ENCODE data around the gene ZFP64.

Gene ZFP64

DNA sequence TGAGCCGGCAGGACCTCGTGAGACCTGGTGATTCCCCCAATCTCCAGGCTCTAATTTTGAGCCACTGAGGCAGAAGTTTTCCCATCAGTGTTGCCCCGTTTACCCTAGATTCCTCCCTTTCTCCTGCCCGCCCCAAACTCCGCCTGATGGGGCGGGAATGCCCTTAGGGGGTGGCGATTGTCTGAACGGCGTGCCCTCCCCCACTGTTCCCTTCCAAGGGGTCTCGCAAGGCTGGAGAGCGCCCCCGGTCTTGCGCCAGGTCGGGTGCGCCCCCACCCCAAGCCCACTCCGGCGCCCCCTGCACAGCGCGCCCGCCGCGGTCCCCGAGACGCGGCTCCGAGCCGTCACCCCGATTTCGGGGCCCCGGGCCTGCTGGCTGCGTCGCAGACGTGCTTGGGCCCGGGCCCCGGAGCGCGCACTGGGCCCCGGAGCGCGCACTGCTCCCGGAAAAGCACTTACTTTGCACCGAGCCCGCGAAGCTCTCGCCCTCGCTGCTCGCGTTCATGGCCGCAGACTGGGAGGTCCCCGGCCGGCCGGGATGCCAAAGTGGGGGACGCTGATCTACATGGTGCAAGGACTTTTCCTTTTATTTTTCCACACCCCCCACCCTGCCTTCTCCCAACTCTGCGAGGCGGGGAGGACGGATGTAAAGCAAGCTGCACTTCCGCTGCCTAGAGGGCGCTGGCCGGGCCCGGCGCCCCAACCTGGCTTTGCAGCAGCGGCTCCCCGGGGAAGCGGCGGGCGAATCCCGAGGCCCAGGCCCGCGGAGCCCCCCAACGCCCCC, at the start of gene ZFP64:
Gene ZFP64 (minus strand): TSS at position 648 of the 784 bp plus-strand sequence. CDS start 143 bp downstream, at position 505.
- CTCF ChIA-PET = interaction anchor here (0.7 to 1.3 kb wide), 5 partner anchors 11 to 56 kb away, joined by 3 to 4 read pairs (median 3); no protein-coding TSS in a partner anchor
- POLR2A ChIA-PET = interaction anchor here (0.6 to 1.4 kb wide), 2 partner anchors 86 to 286 kb away, joined by 6 read pairs; no protein-coding TSS in a partner anchor
- peaks cover 0 to 7% of the 10 kb centered on the region in 2 experiments; a peak in 2 of 3 replicates for H3K36me3 ChIP-seq (ENCODE audit: control insufficient read depth in 2 of 2, insufficient read depth in 1 of 2, low read length in 2 of 2)
- peak within 1 kb of the TSS; percentile 95 for H3K27ac ChIP-seq (ENCODE audit: extremely low read depth, low read depth, low read length)
- H3K4me3 ChIP-seq (ENCODE audit: low read depth, low read length) = peak within 1 kb of the TSS; percentile 94
- H3K4me1 ChIP-seq (ENCODE audit: control insufficient read depth, insufficient read depth, low read length) = peaks cover 5% of the 10 kb centered on the region; the same call in 1 of the 2 replicates
- no peaks in the 10 kb centered on the region for H3K9me3 ChIP-seq (ENCODE audit: control insufficient read depth, insufficient read depth, low read depth, low read length)
- TF ChIP-seq, protein P1, sequence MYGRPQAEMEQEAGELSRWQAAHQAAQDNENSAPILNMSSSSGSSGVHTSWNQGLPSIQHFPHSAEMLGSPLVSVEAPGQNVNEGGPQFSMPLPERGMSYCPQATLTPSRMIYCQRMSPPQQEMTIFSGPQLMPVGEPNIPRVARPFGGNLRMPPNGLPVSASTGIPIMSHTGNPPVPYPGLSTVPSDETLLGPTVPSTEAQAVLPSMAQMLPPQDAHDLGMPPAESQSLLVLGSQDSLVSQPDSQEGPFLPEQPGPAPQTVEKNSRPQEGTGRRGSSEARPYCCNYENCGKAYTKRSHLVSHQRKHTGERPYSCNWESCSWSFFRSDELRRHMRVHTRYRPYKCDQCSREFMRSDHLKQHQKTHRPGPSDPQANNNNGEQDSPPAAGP (tag by site-specific recombination; IDR thresholded peaks at IDR 0.05) = no peak
- peak; percentile 83 for TF ChIP-seq ZNF335 (tag by site-specific recombination; conservative IDR thresholded peaks at IDR 0.05)
- TF ChIP-seq KLF9 (tag by site-specific recombination; IDR thresholded peaks at IDR 0.05; ENCODE audit: low read depth) = peak; percentile 47; the same call in 1 of the 2 replicates
- TF ChIP-seq, protein P2, sequence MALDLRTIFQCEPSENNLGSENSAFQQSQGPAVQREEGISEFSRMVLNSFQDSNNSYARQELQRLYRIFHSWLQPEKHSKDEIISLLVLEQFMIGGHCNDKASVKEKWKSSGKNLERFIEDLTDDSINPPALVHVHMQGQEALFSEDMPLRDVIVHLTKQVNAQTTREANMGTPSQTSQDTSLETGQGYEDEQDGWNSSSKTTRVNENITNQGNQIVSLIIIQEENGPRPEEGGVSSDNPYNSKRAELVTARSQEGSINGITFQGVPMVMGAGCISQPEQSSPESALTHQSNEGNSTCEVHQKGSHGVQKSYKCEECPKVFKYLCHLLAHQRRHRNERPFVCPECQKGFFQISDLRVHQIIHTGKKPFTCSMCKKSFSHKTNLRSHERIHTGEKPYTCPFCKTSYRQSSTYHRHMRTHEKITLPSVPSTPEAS (tag by site-specific recombination; IDR thresholded peaks at IDR 0.05) = no peak
- TF ChIP-seq ZNF555 (tag by site-specific recombination; conservative IDR thresholded peaks at IDR 0.05) = no peak
- no peak for TF ChIP-seq HOXC10 (CRISPR knock-in tag; IDR thresholded peaks at IDR 0.05)
- no peak for TF ChIP-seq ZBTB17 (tag by site-specific recombination; IDR thresholded peaks at IDR 0.05)
- peak; percentile 88 for TF ChIP-seq IKZF3 (tag by site-specific recombination; IDR thresholded peaks at IDR 0.05)
- TF ChIP-seq ZNF529 (tag by site-specific recombination; IDR thresholded peaks at IDR 0.05; ENCODE audit: insufficient replicate concordance) = no peak
- TF ChIP-seq ZNF2 (tag by site-specific recombination; IDR thresholded peaks at IDR 0.05) = no peak; the same call in 1 of the 2 replicates
- no peak for TF ChIP-seq ZNF292 (tag by site-specific recombination; IDR thresholded peaks at IDR 0.05; ENCODE audit: borderline replicate concordance, low read depth)
- TF ChIP-seq KLF8 (tag by site-specific recombination; IDR thresholded peaks at IDR 0.05) = no peak; the same call in 1 of the 2 replicates
- no peak for TF ChIP-seq MEIS1 (CRISPR knock-in tag; IDR thresholded peaks at IDR 0.05; ENCODE audit: borderline replicate concordance)
- TF ChIP-seq ZNF37A (tag by site-specific recombination; IDR thresholded peaks at IDR 0.05) = no peak
- TF ChIP-seq, protein P3, sequence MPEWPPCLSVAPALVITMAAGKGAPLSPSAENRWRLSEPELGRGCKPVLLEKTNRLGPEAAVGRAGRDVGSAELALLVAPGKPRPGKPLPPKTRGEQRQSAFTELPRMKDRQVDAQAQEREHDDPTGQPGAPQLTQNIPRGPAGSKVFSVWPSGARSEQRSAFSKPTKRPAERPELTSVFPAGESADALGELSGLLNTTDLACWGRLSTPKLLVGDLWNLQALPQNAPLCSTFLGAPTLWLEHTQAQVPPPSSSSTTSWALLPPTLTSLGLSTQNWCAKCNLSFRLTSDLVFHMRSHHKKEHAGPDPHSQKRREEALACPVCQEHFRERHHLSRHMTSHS (tag by site-specific recombination; IDR thresholded peaks at IDR 0.05) = no peak
- TF ChIP-seq YY1 (tag by site-specific recombination; IDR thresholded peaks at IDR 0.05) = peak; percentile 55; the same call in 1 of the 2 replicates
- TF ChIP-seq ZNF660 (tag by site-specific recombination; IDR thresholded peaks at IDR 0.05) = peak; percentile 31; the same call in 1 of the 2 replicates
- TF ChIP-seq ZNF140 (tag by site-specific recombination; IDR thresholded peaks at IDR 0.05) = no peak
- TF ChIP-seq WT1 (tag by site-specific recombination; IDR thresholded peaks at IDR 0.05) = no peak; the same call in 1 of the 2 replicates
- TF ChIP-seq, protein P4, sequence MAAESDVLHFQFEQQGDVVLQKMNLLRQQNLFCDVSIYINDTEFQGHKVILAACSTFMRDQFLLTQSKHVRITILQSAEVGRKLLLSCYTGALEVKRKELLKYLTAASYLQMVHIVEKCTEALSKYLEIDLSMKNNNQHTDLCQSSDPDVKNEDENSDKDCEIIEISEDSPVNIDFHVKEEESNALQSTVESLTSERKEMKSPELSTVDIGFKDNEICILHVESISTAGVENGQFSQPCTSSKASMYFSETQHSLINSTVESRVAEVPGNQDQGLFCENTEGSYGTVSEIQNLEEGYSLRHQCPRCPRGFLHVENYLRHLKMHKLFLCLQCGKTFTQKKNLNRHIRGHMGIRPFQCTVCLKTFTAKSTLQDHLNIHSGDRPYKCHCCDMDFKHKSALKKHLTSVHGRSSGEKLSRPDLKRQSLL (tag by site-specific recombination; IDR thresholded peaks at IDR 0.05) = no peak
- no peak for TF ChIP-seq ZNF837 (tag by site-specific recombination; IDR thresholded peaks at IDR 0.05)
- TF ChIP-seq ZNF530 (tag by site-specific recombination; IDR thresholded peaks at IDR 0.05; ENCODE audit: low read depth) = no peak
- TF ChIP-seq ZEB2 (tag by site-specific recombination; IDR thresholded peaks at IDR 0.05) = peak; percentile 42
- no peak for TF ChIP-seq GLI2 (tag by site-specific recombination; IDR thresholded peaks at IDR 0.05; ENCODE audit: borderline replicate concordance, low read depth)
- TF ChIP-seq SP7 (tag by site-specific recombination; IDR thresholded peaks at IDR 0.05) = no peak
- TF ChIP-seq, protein P5, sequence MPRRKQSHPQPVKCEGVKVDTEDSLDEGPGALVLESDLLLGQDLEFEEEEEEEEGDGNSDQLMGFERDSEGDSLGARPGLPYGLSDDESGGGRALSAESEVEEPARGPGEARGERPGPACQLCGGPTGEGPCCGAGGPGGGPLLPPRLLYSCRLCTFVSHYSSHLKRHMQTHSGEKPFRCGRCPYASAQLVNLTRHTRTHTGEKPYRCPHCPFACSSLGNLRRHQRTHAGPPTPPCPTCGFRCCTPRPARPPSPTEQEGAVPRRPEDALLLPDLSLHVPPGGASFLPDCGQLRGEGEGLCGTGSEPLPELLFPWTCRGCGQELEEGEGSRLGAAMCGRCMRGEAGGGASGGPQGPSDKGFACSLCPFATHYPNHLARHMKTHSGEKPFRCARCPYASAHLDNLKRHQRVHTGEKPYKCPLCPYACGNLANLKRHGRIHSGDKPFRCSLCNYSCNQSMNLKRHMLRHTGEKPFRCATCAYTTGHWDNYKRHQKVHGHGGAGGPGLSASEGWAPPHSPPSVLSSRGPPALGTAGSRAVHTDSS (tag by site-specific recombination; IDR thresholded peaks at IDR 0.05) = 0 out of 2 replicates have a peak, but pooled peaks have one; percentile 24
- TF ChIP-seq, protein P6, sequence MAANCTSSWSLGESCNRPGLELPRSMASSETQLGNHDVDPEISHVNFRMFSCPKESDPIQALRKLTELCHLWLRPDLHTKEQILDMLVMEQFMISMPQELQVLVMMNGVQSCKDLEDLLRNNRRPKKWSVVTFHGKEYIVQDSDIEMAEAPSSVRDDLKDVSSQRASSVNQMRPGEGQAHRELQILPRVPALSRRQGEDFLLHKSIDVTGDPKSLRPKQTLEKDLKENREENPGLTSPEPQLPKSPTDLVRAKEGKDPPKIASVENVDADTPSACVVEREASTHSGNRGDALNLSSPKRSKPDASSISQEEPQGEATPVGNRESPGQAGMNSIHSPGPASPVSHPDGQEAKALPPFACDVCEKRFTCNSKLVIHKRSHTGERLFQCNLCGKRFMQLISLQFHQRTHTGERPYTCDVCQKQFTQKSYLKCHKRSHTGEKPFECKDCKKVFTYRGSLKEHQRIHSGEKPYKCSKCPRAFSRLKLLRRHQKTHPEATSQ (tag by site-specific recombination; IDR thresholded peaks at IDR 0.05) = 0 out of 2 replicates have a peak, but pooled peaks have one; percentile 16
- peak; percentile 71; the same call in 1 of the 2 replicates for TF ChIP-seq SP3 (tag by site-specific recombination; IDR thresholded peaks at IDR 0.05)
- no peak for TF ChIP-seq ZNF48 (tag by site-specific recombination; IDR thresholded peaks at IDR 0.05)
- TF ChIP-seq ZNF202 (tag by site-specific recombination; IDR thresholded peaks at IDR 0.05; ENCODE audit: borderline replicate concordance) = no peak
- TF ChIP-seq KLF1 (tag by site-specific recombination; IDR thresholded peaks at IDR 0.05) = no peak

Measured in HEK293 (cell line).